Stomach (tissue), 4 donors: ENCODE results near the gene RRP9.

Experiments used
- EP300 ChIP-seq: sonication (generic); formaldehyde crosslinking; IDR thresholded peaks from one replicate; pipeline ENCODE4 v1.6.1; 2017; ENCODE audit warnings: antibody characterized with exemption
- POLR2A ChIP-seq, 4 donors: fragments of 450-650 bp; IDR thresholded peaks; one replicate each; pipeline ENCODE4 v1.6.1; 2016; ENCODE audit warnings: antibody characterized with exemption in 4 of 4, control low read depth in 2 of 4, mild to moderate bottlenecking in 1 of 4, moderate library complexity in 1 of 4
- POLR2AphosphoS5 ChIP-seq, 3 donors: sonication (generic); formaldehyde crosslinking; IDR thresholded peaks; one replicate each; pipeline ENCODE4 v1.6.1; 2016; ENCODE audit warnings: antibody characterized with exemption in 3 of 3
- TF ChIP-seq, protein P1 (sequence below), 7 experiments: fragments of 450-650 bp in 4 of 7; fragments of 200-600 bp in 3 of 7; sonication (generic) in 3 of 7; IDR thresholded peaks; one replicate each; pipeline ENCODE4 v1.5.1; 2016 to 2019; ENCODE audit warnings: antibody characterized with exemption in 7 of 7, control low read depth in 2 of 7, mild to moderate bottlenecking in 1 of 7

DNA sequence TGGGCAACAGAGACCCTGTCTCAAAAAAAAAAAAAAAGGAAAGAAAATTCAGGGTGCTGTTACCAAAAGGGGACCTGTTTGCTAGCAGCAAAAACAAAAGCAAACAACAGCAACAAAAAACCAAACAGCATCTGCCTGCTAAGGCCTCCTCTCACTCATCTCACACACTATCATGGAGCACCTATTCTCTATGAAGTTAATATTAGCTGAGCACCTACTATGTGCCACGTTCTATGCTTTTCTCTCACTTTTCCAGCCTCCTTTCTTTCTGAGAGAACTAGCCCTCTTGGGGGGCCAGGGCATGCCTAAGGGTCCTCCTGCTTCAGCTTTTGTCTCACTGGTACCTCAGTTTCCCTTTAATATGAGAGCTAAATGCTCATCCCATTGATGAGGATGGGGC, 13.0 kb upstream of the RRP9 start:
- TF ChIP-seq, protein P1, sequence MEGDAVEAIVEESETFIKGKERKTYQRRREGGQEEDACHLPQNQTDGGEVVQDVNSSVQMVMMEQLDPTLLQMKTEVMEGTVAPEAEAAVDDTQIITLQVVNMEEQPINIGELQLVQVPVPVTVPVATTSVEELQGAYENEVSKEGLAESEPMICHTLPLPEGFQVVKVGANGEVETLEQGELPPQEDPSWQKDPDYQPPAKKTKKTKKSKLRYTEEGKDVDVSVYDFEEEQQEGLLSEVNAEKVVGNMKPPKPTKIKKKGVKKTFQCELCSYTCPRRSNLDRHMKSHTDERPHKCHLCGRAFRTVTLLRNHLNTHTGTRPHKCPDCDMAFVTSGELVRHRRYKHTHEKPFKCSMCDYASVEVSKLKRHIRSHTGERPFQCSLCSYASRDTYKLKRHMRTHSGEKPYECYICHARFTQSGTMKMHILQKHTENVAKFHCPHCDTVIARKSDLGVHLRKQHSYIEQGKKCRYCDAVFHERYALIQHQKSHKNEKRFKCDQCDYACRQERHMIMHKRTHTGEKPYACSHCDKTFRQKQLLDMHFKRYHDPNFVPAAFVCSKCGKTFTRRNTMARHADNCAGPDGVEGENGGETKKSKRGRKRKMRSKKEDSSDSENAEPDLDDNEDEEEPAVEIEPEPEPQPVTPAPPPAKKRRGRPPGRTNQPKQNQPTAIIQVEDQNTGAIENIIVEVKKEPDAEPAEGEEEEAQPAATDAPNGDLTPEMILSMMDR (IDR thresholded peaks at IDR 0.05) = no peak
- no peak for TF ChIP-seq POLR2AphosphoS5 (IDR thresholded peaks at IDR 0.05)
- no peak for TF ChIP-seq POLR2A (IDR thresholded peaks at IDR 0.05)
- no peak for TF ChIP-seq EP300
